IPS DF 4.7 (cell line): Measurements from ENCODE around the gene OMA1.

Source experiments
- DNase-seq: peaks from one replicate; pipeline ENCODE4 v3.0.0-alpha.2; 2013; ENCODE audit warnings: low spot score; ENCODE audit errors: extremely low read depth

Gene OMA1

GRCh38 chr1:58432851-58433668 is 113.5 kb downstream of the OMA1 start:
- DNase-seq, result peak; percentile 53

GRCh38 chr1:58431901-58432620 is 114.5 kb downstream of the OMA1 start:
- DNase-seq, result no peak
